HepG2 (cell line): Measurements from ENCODE around the gene MACROD2. TPM values are rescaled to one million over a fixed set of nuclear protein-coding genes. Genes with fewer than 3 reads are reported as not detected.

Experiments
- AHDC1 ChIP-seq: sonication (generic); formaldehyde crosslinking; IDR thresholded peaks from 2 replicates; pipeline ENCODE4 v1.5.1; 2020; ENCODE audit warnings: mild to moderate bottlenecking, missing genetic modification reagents, borderline replicate concordance
- CREB1 ChIP-seq, 2 experiments: fragments of 450-650 bp in 1 of 2; IDR thresholded peaks; 2 replicates each; pipeline ENCODE4 v1.6.1; 2016 to 2017; ENCODE audit warnings: control low read depth in 1 of 2, mild to moderate bottlenecking in 1 of 2, missing compliant biosample characterization in 1 of 2, missing genetic modification characterization in 1 of 2
- DNMT3B ChIP-seq: conservative IDR thresholded peaks from 2 replicates; pipeline ENCODE4 v1.6.1; 2016; ENCODE audit warnings: missing biosample characterization, control low read depth
- HHEX ChIP-seq: IDR thresholded peaks from 2 replicates; pipeline ENCODE4 v1.6.1; 2016; ENCODE audit warnings: control low read depth
- KLF11 ChIP-seq: IDR thresholded peaks from 2 replicates; pipeline ENCODE4 v1.6.1; 2016; ENCODE audit warnings: missing compliant biosample characterization
- KLF13 ChIP-seq: sonication (generic); formaldehyde crosslinking; IDR thresholded peaks from 2 replicates; pipeline ENCODE4 v1.4.0; 2020; ENCODE audit warnings: mild to moderate bottlenecking, missing genetic modification reagents
- NFIC ChIP-seq: IDR thresholded peaks from 2 replicates; pipeline ENCODE4 v1.6.1; 2012; ENCODE audit warnings: mild to moderate bottlenecking, low read length, inconsistent platforms
- NR2F1 ChIP-seq, 2 experiments: fragments of 450-650 bp in 1 of 2; formaldehyde crosslinking in 1 of 2; IDR thresholded peaks; 2 replicates each; pipeline versions ENCODE4 v1.5.0 to v1.6.1; 2016 to 2020; ENCODE audit warnings: mild to moderate bottlenecking in 1 of 2, missing compliant biosample characterization in 1 of 2, missing genetic modification reagents in 1 of 2, moderate library complexity in 1 of 2
- NR2F6 ChIP-seq, 2 experiments: IDR thresholded peaks; 2 replicates each; pipeline ENCODE4 v1.6.1; 2016; ENCODE audit warnings: antibody characterized with exemption in 1 of 2, mild to moderate bottlenecking in 1 of 2
- SMC3 ChIP-seq: IDR thresholded peaks from 2 replicates; pipeline ENCODE4 v1.6.1; 2011; ENCODE audit warnings: low read length, improper control_type of control experiment
- SOX13 ChIP-seq, 3 experiments: fragments of 450-650 bp in 1 of 3; sonication (generic) in 1 of 3; formaldehyde crosslinking in 1 of 3; IDR thresholded peaks in 2 of 3; conservative IDR thresholded peaks in 1 of 3; 2 replicates each; pipeline versions ENCODE4 v1.5.0 to v1.6.1; 2016 to 2020; ENCODE audit warnings: antibody characterized with exemption in 1 of 3, mild to moderate bottlenecking in 1 of 3, missing compliant biosample characterization in 1 of 3, missing genetic modification reagents in 1 of 3, moderate library complexity in 1 of 3
- ZBED4 ChIP-seq: sonication (generic); formaldehyde crosslinking; IDR thresholded peaks from 2 replicates; pipeline ENCODE4 v1.4.0; 2020; ENCODE audit warnings: missing genetic modification reagents, borderline replicate concordance
- ZNF574 ChIP-seq: sonication (generic); formaldehyde crosslinking; IDR thresholded peaks from 2 replicates; pipeline ENCODE4 v1.4.0; 2020; ENCODE audit warnings: missing genetic modification reagents
- ZNF597 ChIP-seq: sonication (generic); formaldehyde crosslinking; IDR thresholded peaks from 2 replicates; pipeline ENCODE4 v1.5.0; 2020; ENCODE audit warnings: missing genetic modification reagents
- ZNF747 ChIP-seq: sonication (generic); formaldehyde crosslinking; IDR thresholded peaks from 2 replicates; pipeline ENCODE4 v1.8.1; 2023; ENCODE audit warnings: missing genetic modification reagents, mild to moderate bottlenecking, borderline replicate concordance
- polyA plus RNA-seq, 8 experiments: library from polyadenylated mRNA; depleted of rRNA in 3 of 8; stranded (reverse) in 7 of 8; unstranded in 1 of 8; fragments of >200 nt; fragmentation: Illumina TruSeq in 4 of 8; extraction: Trizol in 4 of 8; gene quantifications; 2 replicates each; pipeline versions ENCODE4 v1.2.1 to v1.2.3, GENCODE V29; 2011 to 2016; ENCODE audit warnings: low read depth in 4 of 8, missing spikeins in 1 of 8, mixed read lengths in 1 of 8; ENCODE audit not compliant: insufficient read depth in 1 of 8
- total RNA-seq, 5 experiments: library from RNA; depleted of rRNA; stranded (reverse); fragments of >200 nt; fragmentation: Illumina TruSeq; extraction: Trizol; gene quantifications; 2 replicates each; pipeline ENCODE4 v1.2.3, GENCODE V29; 2016; ENCODE audit warnings: low read depth in 1 of 5

The MACROD2 gene
- total and polyA plus RNA-seq, 2 of the 13 experiments (the other 11 are each of a cell fraction or from before 2014, with no cell fraction given) = 0.13 to 0.51 TPM

GRCh38 chr20:15061955-15062354 lies 1066.6 kb downstream of the MACROD2 start (continued):
- TF ChIP-seq NFIC = peak; percentile 69
- no peak for TF ChIP-seq KLF13 (CRISPR knock-in tag)
- peak; percentile 45 to 46; a peak in 2 of 4 replicates for TF ChIP-seq NR2F1 (CRISPR knock-in tag; IDR thresholded peaks at IDR 0.05)
- TF ChIP-seq ZNF747 (CRISPR knock-in tag) = no peak
- 0 out of 2 replicates have a peak, but pooled peaks have one; percentile 39 for TF ChIP-seq HHEX
- peak; percentile 68; the same call in 1 of the 2 replicates for TF ChIP-seq KLF11 (CRISPR knock-in tag)
- TF ChIP-seq AHDC1 = peak; percentile 75; the same call in 1 of the 2 replicates
- 0 out of 2 replicates have a peak, but pooled peaks have one; percentile 40 for TF ChIP-seq DNMT3B (CRISPR knock-in tag)
- no peak for TF ChIP-seq ZNF597 (CRISPR knock-in tag)
- TF ChIP-seq NR2F6 (IDR thresholded peaks at IDR 0.05) = peak; percentile 73
- TF ChIP-seq NR2F6 (CRISPR knock-in tag; IDR thresholded peaks at IDR 0.05) = peak; percentile 86
- peak; percentile 64 for TF ChIP-seq SMC3
- TF ChIP-seq ZBED4 (CRISPR knock-in tag) = 0 out of 2 replicates have a peak, but pooled peaks have one; percentile 17
- no peak for TF ChIP-seq CREB1 (IDR thresholded peaks at IDR 0.05)
- no peak for TF ChIP-seq CREB1 (CRISPR knock-in tag; IDR thresholded peaks at IDR 0.05)
- peak; percentile 71 for TF ChIP-seq ZNF574 (CRISPR knock-in tag)
- TF ChIP-seq SOX13 (IDR thresholded peaks at IDR 0.05) = peak; percentile 83
- TF ChIP-seq SOX13 (CRISPR knock-in tag; conservative IDR thresholded peaks at IDR 0.05 in 1 of 2, IDR thresholded peaks at IDR 0.05 in 1 of 2) = peak in 1 of 2 experiments; percentile 96; a peak in 2 of 4 replicates
